Left ventricle myocardium inferior (tissue), 1 donor: Measurements from ENCODE around the gene SPATA31C1. TPM values are rescaled to one million over a fixed set of nuclear protein-coding genes. Genes with fewer than 3 reads are reported as not detected.

ENCODE experiments used
- DNase-seq: peaks from one replicate; pipeline ENCODE4 v3.0.0-alpha.2; 2020
- H3K27ac ChIP-seq: fragments of 200-600 bp; replicated peaks from 2 replicates; pipeline ENCODE4 v1.8.0; 2021
- H3K27me3 ChIP-seq: fragments of 200-600 bp; 2 replicates; pipeline ENCODE4 v1.8.0; 2021; ENCODE audit warnings: low read depth
- H3K36me3 ChIP-seq: fragments of 200-600 bp; 2 replicates; pipeline ENCODE4 v1.8.0; 2021
- H3K4me1 ChIP-seq: fragments of 200-600 bp; 2 replicates; pipeline ENCODE4 v1.8.0; 2021
- H3K4me3 ChIP-seq: fragments of 200-600 bp; 2 replicates; pipeline ENCODE4 v1.8.0; 2021; ENCODE audit warnings: mild to moderate bottlenecking, moderate library complexity
- H3K9me3 ChIP-seq: fragments of 200-600 bp; replicated peaks from 2 replicates; pipeline ENCODE4 v1.8.0; 2021
- intact Hi-C: fragments of 100-400 bp; cut with micrococcal nuclease; formaldehyde crosslinking; loops from one replicate; pipeline ENCODE4 v1.11.0; 2022
- total RNA-seq: library from RNA; stranded (reverse); fragmentation: NEBNext Ultra II Directional; extraction: Animal tissue kit (Norgen Biotek cat#: 25700); gene quantifications from one replicate; pipeline ENCODE4 v1.2.1, GENCODE V29; 2021
- TF ChIP-seq, protein P1 (sequence below): fragments of 200-600 bp; IDR thresholded peaks from 2 replicates; pipeline ENCODE4 v1.8.0; 2021; ENCODE audit warnings: antibody characterized with exemption, mild to moderate bottlenecking, borderline replicate concordance
- donor health status: DM: no; HTN: yes; CAD: no; lungs with severe emphysema.

Gene SPATA31C1
- total RNA-seq, 1 donor from 2014 or later: not detected

DNA sequence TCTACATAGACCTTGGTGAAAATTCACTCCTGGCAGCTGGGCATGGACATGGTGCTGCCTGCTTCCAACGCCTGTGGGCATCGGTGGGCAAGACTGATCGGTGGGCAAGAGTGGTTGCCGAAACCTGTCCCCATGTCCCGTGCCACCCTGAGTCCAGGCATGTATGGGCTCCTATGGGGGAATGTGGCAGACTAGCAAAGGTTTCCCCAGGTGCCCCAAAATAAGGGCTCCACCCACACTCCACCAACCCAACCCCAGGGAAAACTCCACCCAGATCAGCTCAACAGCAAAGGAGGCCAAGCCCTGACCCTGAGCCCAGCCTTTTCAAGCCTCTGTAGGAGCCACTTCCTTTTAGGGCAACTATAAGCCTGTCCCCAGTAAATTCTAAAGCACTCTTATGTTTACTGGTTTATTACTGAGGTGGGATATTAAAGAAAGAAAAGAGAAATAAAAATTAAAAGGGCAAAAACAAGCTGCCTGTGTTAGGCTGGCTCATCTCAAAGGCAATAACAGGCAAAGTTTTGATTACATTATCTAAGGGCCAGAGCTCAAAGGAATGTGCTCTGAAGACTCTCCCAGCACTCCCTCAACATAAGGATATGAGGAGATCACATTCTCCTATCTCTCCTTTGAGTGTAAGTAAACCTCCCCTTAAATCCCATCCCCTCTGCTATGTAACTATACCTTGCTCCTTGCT lies 44.0 kb upstream of the SPATA31C1 start:
- H3K9me3 ChIP-seq: peaks cover 2% of the 10 kb centered on the region
- DNase-seq: no peak
- TF ChIP-seq, protein P1, sequence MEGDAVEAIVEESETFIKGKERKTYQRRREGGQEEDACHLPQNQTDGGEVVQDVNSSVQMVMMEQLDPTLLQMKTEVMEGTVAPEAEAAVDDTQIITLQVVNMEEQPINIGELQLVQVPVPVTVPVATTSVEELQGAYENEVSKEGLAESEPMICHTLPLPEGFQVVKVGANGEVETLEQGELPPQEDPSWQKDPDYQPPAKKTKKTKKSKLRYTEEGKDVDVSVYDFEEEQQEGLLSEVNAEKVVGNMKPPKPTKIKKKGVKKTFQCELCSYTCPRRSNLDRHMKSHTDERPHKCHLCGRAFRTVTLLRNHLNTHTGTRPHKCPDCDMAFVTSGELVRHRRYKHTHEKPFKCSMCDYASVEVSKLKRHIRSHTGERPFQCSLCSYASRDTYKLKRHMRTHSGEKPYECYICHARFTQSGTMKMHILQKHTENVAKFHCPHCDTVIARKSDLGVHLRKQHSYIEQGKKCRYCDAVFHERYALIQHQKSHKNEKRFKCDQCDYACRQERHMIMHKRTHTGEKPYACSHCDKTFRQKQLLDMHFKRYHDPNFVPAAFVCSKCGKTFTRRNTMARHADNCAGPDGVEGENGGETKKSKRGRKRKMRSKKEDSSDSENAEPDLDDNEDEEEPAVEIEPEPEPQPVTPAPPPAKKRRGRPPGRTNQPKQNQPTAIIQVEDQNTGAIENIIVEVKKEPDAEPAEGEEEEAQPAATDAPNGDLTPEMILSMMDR: no peak
- H3K36me3 ChIP-seq: no peaks in the 10 kb centered on the region
- H3K4me1 ChIP-seq: no peaks in the 10 kb centered on the region
- peaks cover 47% of the 10 kb centered on the region for H3K27me3 ChIP-seq
- no peak overlapping the region for H3K4me3 ChIP-seq
- intact Hi-C loops: no loop called here
- H3K27ac ChIP-seq: no peak overlapping the region

DNA sequence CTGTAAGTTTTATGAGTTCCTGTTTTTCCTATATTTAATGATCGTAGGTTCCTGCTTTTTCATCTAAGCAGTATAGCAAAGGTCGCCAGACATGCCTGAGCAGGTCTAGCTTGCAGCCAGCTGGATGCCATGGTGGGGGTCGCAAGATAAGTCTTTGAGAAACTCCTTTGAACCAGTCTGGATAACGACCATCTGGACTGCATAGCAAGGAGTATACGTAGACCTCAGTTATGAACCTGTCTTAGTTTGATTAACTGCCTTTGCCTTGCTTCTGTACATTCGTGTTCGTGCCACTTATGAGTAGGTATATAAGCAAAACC lies 43.5 kb upstream of the SPATA31C1 start:
- Histone ChIP-seq H3K27me3 (peaks cover 47% of the 10 kb centered on the region), H3K4me1 (no peaks in the 10 kb centered on the region), H3K36me3 (no peaks in the 10 kb centered on the region), H3K4me3 (no peak overlapping the region), H3K27ac (no peak overlapping the region), H3K9me3 (peaks cover 5% of the 10 kb centered on the region)
- intact Hi-C loops: no loop called here
- TF ChIP-seq, protein P1: no peak
- DNase-seq: no peak

DNA sequence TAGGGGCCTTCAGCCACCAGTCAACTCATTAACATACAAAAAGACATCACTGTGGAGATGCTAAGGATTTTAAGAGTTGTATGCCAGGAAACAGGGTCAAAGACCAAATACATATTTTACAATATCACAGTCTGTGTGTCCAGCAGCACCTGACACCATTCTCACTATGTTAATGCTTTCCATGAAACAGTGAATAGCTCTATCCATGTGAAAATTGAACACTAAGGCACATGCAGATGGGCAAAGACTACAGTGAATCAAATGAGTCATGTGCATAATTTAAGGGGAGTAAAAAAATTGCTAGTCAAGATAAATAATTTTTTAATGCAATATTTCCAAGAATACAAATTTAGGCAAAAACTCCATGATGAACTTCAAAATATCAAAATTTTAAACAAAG lies 42.7 kb upstream of the SPATA31C1 start:
- Histone ChIP-seq H3K27me3 (peaks cover 47% of the 10 kb centered on the region), H3K9me3 (peaks cover 5% of the 10 kb centered on the region), H3K4me3 (no peak overlapping the region), H3K27ac (no peak overlapping the region), H3K36me3 (no peaks in the 10 kb centered on the region), H3K4me1 (no peaks in the 10 kb centered on the region)
- DNase-seq: no peak
- intact Hi-C loops: no loop called here
- TF ChIP-seq, protein P1: no peak

DNA sequence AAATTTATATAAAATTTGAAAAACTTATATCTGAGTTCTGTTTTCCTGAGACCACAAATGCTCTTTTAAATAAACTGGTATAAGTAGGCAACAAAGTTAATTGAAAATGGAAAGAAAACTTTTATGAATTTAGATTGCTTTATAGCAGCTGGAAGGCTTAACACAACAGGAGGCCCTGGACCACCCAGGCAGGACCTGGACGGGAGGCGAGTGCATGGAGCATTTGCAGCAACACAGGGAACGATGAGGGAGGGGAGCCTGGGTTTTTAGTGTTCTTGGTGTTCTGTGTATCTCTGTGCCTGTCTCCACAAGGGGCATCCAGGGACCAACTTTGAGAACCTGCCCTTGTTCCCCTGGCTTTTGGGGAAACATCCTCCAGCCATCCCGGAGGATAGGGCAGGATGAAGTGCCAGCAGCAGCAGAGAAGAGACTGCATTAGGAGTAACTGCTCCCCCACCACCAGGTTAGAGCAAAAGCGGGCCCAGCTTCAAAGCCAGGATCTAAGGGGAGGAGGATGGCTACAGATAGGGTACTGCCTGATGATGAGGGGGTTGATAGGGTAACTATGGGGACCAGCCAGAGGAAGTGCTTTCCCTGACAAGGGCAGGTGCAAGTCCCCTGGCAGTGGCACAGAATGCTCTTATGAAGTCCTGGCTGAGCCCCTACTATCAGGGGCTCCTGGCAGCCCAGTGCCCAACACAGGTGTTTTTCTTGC lies 41.8 kb upstream of the SPATA31C1 start:
- H3K4me3 ChIP-seq: no peak overlapping the region
- no peak overlapping the region for H3K27ac ChIP-seq
- peaks cover 5% of the 10 kb centered on the region for H3K9me3 ChIP-seq
- no peaks in the 10 kb centered on the region for H3K36me3 ChIP-seq
- TF ChIP-seq, protein P1: no peak
- DNase-seq: no peak
- intact Hi-C loops: no loop called here
- H3K27me3 ChIP-seq: peaks cover 38% of the 10 kb centered on the region
- H3K4me1 ChIP-seq: no peaks in the 10 kb centered on the region

DNA sequence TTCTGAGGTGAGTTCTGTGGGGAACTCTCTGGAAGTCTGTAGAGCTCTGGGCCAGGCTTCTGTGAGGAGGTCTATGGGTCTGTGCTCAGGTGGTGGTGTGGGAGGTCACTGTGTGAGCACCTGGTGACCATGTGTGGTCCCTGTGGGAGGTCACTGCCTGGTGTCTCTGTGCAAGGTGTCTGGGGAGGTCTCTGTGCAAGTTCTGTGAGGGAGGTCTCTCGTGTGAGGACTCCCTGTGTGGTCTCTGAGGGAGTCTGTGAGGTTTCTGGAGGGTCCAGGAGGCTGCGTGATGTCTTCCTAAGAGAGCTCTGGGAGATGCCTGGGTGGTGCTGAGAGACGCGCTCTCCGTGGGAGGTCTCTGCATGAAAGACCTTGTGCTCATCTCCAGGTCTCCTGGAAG lies 41.1 kb upstream of the SPATA31C1 start:
- peaks cover 34% of the 10 kb centered on the region for H3K27me3 ChIP-seq
- TF ChIP-seq, protein P1: no peak
- no peaks in the 10 kb centered on the region for H3K36me3 ChIP-seq
- H3K27ac ChIP-seq: no peak overlapping the region
- intact Hi-C loops: no loop called here
- H3K4me1 ChIP-seq: no peaks in the 10 kb centered on the region
- DNase-seq: no peak
- H3K9me3 ChIP-seq: peaks cover 5% of the 10 kb centered on the region
- no peak overlapping the region for H3K4me3 ChIP-seq
